Mucosa of descending colon (tissue), 3 donors: ENCODE results near the gene ZNF275. TPM values are rescaled to one million over a fixed set of nuclear protein-coding genes. Genes with fewer than 3 reads are reported as not detected.

ENCODE experiments used
- ATAC-seq: fragments of 200-7000 bp; cut with Tn5 transposase; one replicate; pipeline ENCODE4 v1.9.1; 2020; ENCODE audit warnings: mild to moderate bottlenecking, moderate library complexity
- DNase-seq, 3 donors: peaks; one replicate each; pipeline ENCODE4 v3.0.0-alpha.2; 2020
- H3K36me3 ChIP-seq: fragments of 200-600 bp; one replicate; pipeline ENCODE4 v1.8.0; 2021; ENCODE audit warnings: low read depth, mild to moderate bottlenecking
- H3K4me1 ChIP-seq: fragments of 200-600 bp; one replicate; pipeline ENCODE4 v1.8.0; 2021; ENCODE audit warnings: low read depth, mild to moderate bottlenecking
- H3K4me3 ChIP-seq: fragments of 200-600 bp; one replicate; pipeline ENCODE4 v1.8.0; 2021; ENCODE audit warnings: mild to moderate bottlenecking
- H3K9me3 ChIP-seq: fragments of 200-600 bp; one replicate; pipeline ENCODE4 v1.8.0; 2021; ENCODE audit warnings: mild to moderate bottlenecking
- intact Hi-C, 2 donors: fragments of 100-400 bp; cut with DNase I in 1 of 2; cut with micrococcal nuclease in 1 of 2; formaldehyde crosslinking; loops; one replicate each; pipeline versions ENCODE4 v1.11.0 to v1.11.1; 2022; cut with DNase I, micrococcal nuclease
- total RNA-seq, 3 donors: library from RNA; stranded (reverse); fragmentation: NEBNext Ultra II Directional in 2 of 3; extraction: Animal tissue kit (Norgen Biotek cat#: 25700) in 2 of 3; gene quantifications; one replicate each; pipeline versions ENCODE4 v1.2.1 to v1.2.4, GENCODE V29; 2021 to 2023
- TF ChIP-seq, protein P1 (sequence below): fragments of 200-600 bp; IDR thresholded peaks from one replicate; pipeline ENCODE4 v1.8.0; 2022; ENCODE audit warnings: antibody characterized with exemption, mild to moderate bottlenecking
- donor health status: DM: no; HTN: no; CAD: no; lungs with moderate emphysema.
- donor health status: DM: no; HTN: no; CAD: no.
- donor health status: DM: no; HTN: yes; CAD: no.

ZNF275 gene
- total RNA-seq, 3 donors from 2014 or later: 5.2 to 10.0 (median 6.1) TPM

DNA sequence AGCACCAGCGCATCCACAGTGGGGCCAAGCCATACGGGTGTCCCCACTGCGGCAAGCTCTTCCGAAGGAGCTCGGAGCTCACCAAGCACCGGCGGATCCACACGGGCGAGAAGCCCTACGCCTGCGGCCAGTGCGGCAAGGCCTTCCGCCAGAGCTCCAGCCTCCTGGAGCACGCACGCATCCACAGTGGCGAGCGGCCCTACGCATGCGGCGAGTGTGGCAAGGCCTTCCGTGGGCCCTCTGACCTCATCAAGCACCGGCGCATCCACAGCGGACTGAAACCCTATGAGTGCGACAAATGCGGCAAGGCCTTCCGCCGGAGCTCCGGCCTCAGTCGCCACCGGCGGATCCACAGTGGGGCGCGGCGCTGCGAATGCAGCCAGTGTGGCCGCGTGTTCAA lies 13.6 kb downstream of the ZNF275 start:
- TF ChIP-seq, protein P1, sequence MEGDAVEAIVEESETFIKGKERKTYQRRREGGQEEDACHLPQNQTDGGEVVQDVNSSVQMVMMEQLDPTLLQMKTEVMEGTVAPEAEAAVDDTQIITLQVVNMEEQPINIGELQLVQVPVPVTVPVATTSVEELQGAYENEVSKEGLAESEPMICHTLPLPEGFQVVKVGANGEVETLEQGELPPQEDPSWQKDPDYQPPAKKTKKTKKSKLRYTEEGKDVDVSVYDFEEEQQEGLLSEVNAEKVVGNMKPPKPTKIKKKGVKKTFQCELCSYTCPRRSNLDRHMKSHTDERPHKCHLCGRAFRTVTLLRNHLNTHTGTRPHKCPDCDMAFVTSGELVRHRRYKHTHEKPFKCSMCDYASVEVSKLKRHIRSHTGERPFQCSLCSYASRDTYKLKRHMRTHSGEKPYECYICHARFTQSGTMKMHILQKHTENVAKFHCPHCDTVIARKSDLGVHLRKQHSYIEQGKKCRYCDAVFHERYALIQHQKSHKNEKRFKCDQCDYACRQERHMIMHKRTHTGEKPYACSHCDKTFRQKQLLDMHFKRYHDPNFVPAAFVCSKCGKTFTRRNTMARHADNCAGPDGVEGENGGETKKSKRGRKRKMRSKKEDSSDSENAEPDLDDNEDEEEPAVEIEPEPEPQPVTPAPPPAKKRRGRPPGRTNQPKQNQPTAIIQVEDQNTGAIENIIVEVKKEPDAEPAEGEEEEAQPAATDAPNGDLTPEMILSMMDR: no peak
- no peaks in the 10 kb centered on the region for H3K9me3 ChIP-seq
- H3K4me1 ChIP-seq: no peaks in the 10 kb centered on the region
- intact Hi-C loops: no loop called here
- H3K36me3 ChIP-seq: no peaks in the 10 kb centered on the region
- no peak overlapping the region for H3K4me3 ChIP-seq
- no peak for DNase-seq
- no peak for ATAC-seq

DNA sequence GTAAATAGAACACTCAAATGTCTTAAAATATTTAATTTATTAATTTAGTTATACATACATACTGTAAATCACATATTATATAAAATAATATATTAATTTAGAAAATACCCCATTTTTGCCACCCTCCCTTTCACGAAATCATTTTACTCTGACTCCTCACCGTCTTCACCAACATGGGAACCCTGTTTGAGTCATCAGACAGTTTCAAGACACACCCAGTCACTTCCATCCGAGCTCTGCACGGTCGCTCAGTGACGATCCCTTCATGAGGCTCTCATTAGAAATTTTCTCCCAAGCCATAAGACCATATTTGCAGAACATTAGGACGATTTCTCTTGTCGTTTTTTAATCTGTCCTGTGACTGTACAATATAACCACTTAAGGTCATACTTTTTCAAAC lies 14.5 kb downstream of the ZNF275 start:
- DNase-seq: no peak
- Histone ChIP-seq H3K36me3 (no peaks in the 10 kb centered on the region), H3K4me3 (no peak overlapping the region), H3K4me1 (no peaks in the 10 kb centered on the region), H3K9me3 (no peaks in the 10 kb centered on the region)
- TF ChIP-seq, protein P1: no peak
- ATAC-seq: no peak
- intact Hi-C loops: no loop called here

DNA sequence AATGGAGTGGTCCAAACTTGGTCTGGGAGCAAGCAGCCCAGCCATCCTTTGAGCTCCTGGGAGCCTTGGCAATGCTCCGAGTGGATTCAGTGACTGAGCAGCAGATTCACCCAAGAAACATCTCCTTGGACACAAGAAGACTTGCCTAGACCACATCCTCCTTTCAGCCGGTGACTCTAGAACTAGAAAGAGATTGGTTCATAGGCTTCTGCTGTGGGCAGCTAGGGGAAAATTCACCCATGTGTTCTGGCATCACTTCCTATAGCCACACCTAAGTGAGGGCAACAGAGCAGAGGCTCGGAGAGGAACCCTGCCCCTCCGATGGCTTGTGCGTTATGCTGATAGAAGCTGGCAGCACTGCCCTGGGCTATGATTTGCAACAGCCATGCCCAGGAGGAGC lies 16.0 kb downstream of the ZNF275 start:
- ATAC-seq (no peak), DNase-seq (no peak)
- TF ChIP-seq, protein P1: no peak
- Histone ChIP-seq H3K36me3 (no peaks in the 10 kb centered on the region), H3K4me1 (no peaks in the 10 kb centered on the region), H3K4me3 (no peak overlapping the region), H3K9me3 (no peaks in the 10 kb centered on the region)
- intact Hi-C loops: no loop called here

DNA sequence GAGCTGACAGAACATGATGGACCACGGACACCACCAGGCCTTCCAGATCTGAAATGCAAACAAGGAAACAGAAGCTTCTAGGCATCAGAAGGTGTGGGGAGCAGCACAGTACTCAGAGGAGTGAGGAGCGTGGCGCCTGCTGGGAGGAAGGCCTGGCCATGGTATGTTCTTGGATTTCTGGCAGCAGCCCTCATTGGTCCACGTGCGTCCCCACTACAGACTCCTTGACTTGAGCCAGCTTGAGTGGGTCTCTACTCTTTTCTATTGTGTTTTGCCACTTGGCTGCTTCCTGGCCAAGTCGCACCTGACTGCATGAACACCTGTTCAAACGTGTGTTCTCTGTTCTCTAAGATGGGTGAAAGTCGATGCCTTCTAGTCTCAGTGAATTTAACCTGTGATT lies 18.0 kb downstream of the ZNF275 start:
- Histone ChIP-seq H3K4me3 (no peak overlapping the region), H3K9me3 (no peaks in the 10 kb centered on the region), H3K4me1 (no peaks in the 10 kb centered on the region), H3K36me3 (no peaks in the 10 kb centered on the region)
- DNase-seq: no peak
- TF ChIP-seq, protein P1: no peak
- intact Hi-C loops: no loop called here
- no peak for ATAC-seq

DNA sequence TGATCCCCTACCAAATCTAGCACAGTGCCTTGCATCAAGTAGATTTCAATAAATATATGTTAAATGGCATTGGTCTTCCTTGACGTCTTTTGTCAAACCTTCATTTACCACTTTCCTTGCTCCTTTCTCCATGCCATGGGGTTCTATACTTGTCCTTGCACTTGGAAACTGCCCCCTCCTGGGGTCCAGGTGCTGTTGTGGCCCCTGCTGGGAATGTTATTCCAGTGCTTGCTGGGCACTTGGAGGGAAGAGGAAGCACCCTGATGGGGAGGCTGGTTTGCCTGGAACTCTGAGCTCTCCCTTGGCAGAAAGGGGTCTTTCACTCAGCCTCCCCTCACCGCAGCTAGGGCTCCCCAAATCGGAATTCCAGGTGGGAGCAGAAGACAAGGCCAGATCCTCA lies 18.9 kb downstream of the ZNF275 start:
- TF ChIP-seq, protein P1: no peak
- Histone ChIP-seq H3K36me3 (no peaks in the 10 kb centered on the region), H3K9me3 (no peaks in the 10 kb centered on the region), H3K4me3 (no peak overlapping the region), H3K4me1 (no peaks in the 10 kb centered on the region)
- intact Hi-C loops: no loop called here
- ATAC-seq: no peak
- DNase-seq: no peak

DNA sequence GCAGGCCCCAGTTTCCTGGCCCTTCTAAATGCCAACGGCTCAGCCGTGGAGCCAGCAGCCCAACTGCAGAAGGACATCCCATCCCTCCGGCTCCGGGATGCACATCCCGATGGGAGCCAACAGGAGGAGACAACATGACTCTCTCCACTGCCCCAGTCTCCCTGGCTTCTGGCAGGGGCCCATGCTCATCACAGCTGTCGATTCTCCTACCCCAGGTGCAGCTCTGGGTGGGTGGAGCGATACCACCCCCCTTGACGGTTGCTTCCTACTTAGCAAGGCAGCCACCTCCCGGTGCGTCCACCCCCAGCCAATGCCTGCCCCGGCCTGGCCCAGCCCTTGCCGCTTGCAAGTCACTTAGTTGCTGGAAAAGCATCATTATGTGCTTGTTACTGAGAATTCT lies 19.5 kb downstream of the ZNF275 start:
- ATAC-seq: no peak
- Histone ChIP-seq H3K36me3 (no peaks in the 10 kb centered on the region), H3K9me3 (peaks cover 5% of the 10 kb centered on the region), H3K4me3 (no peak overlapping the region), H3K4me1 (no peaks in the 10 kb centered on the region)
- intact Hi-C loops: no loop called here
- no peak for DNase-seq
- TF ChIP-seq, protein P1: no peak
